Measurements from ENCODE around the gene PAX3.

DNA sequence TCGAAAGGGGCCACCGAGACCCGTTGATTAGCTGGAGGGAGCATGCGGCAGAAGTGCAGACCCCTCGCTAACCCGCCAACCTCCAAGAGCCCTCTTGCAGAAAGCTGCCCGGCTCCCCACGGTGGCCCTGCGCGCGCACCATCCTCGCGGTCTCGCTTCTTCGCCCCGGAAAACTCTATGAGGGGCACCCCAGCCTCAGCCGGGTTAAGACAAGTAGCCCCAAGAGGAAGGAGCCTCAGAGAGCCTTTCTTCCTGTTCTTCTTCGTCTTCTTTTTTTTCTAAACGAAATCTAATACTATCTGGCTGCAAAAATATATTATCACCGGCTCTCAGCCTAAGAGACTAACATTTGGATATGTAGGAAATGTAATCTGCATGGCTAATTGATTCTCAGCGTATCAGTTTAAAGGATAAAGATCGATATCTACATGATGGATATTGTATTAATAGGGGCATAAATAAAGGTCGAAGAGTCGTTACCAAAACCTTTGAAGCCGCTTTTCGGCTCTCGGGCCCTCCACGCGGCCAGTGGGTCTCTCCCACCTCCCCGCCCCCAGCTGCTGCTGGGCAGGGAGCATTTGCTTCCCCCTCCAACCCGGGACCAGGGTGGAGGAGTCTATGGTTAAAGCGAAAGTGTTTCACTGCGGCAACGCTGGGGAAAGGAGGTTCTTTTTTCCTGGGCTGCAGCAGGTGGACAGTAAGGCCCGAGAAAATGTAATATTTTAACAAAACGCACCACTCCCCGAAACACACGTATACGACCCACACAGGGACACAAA, 6.1 kb upstream of the PAX3 start:
- TF ChIP-seq, protein P1, sequence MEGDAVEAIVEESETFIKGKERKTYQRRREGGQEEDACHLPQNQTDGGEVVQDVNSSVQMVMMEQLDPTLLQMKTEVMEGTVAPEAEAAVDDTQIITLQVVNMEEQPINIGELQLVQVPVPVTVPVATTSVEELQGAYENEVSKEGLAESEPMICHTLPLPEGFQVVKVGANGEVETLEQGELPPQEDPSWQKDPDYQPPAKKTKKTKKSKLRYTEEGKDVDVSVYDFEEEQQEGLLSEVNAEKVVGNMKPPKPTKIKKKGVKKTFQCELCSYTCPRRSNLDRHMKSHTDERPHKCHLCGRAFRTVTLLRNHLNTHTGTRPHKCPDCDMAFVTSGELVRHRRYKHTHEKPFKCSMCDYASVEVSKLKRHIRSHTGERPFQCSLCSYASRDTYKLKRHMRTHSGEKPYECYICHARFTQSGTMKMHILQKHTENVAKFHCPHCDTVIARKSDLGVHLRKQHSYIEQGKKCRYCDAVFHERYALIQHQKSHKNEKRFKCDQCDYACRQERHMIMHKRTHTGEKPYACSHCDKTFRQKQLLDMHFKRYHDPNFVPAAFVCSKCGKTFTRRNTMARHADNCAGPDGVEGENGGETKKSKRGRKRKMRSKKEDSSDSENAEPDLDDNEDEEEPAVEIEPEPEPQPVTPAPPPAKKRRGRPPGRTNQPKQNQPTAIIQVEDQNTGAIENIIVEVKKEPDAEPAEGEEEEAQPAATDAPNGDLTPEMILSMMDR (IDR thresholded peaks at IDR 0.05): no peak
- TF ChIP-seq POLR2AphosphoS5 (IDR thresholded peaks at IDR 0.05) (peak in 2 of 3 donors; percentile 27 to 49), POLR2A (IDR thresholded peaks at IDR 0.05) (no peak)
